Liver (tissue), 9 donors: ENCODE data around the gene KIFC1. TPM values are rescaled to one million over a fixed set of nuclear protein-coding genes. Genes with fewer than 3 reads are reported as not detected.
A peak's percentile ranks its signal among the peaks of the same experiment; 100 is the strongest.
"Not testable (repeated sequence)": the region's sequence is repeated elsewhere in the genome, so short reads cannot be mapped to it uniquely, and the experiment has no call there.

Experiments used
- DNase-seq: peaks from one replicate; pipeline ENCODE4 v3.0.0-alpha.2; 2017; ENCODE audit warnings: low spot score
- H3K27ac ChIP-seq, 2 donors: one replicate each; pipeline ENCODE4 v1.7.0; 2013; ENCODE audit warnings: inconsistent platforms in 2 of 2, low read length in 2 of 2, control low read depth in 1 of 2, low read depth in 1 of 2, mild to moderate bottlenecking in 1 of 2
- H3K27me3 ChIP-seq, 4 donors: one replicate each; pipeline versions ENCODE4 v1.6.1 to v1.7.0; 2013; ENCODE audit warnings: low read length in 3 of 4, inconsistent platforms in 1 of 4, mild to moderate bottlenecking in 1 of 4, moderate library complexity in 1 of 4; ENCODE audit not compliant: control insufficient read depth in 4 of 4, insufficient read depth in 4 of 4
- H3K36me3 ChIP-seq, 4 donors: one replicate each; pipeline versions ENCODE4 v1.6.1 to v1.7.0; 2013; ENCODE audit warnings: low read length in 3 of 4, mild to moderate bottlenecking in 3 of 4, low read depth in 1 of 4, moderate library complexity in 1 of 4; ENCODE audit not compliant: control insufficient read depth in 4 of 4, insufficient read depth in 3 of 4
- H3K4me1 ChIP-seq, 4 donors: one replicate each; pipeline versions ENCODE4 v1.6.1 to v1.7.0; 2013; ENCODE audit warnings: low read length in 3 of 4, mild to moderate bottlenecking in 3 of 4, moderate library complexity in 1 of 4; ENCODE audit not compliant: control insufficient read depth in 4 of 4, insufficient read depth in 4 of 4
- H3K4me3 ChIP-seq, 3 donors: one replicate each; pipeline versions ENCODE4 v1.6.1 to v1.7.0; 2013; ENCODE audit warnings: low read length in 3 of 3, control low read depth in 1 of 3, low read depth in 1 of 3, mild to moderate bottlenecking in 1 of 3
- H3K9ac ChIP-seq, 2 donors: one replicate each; pipeline ENCODE4 v1.7.0; 2013; ENCODE audit warnings: low read length in 2 of 2, mild to moderate bottlenecking in 2 of 2, moderate library complexity in 2 of 2, control low read depth in 1 of 2, low read depth in 1 of 2
- H3K9me3 ChIP-seq, 4 donors: one replicate each; pipeline versions ENCODE4 v1.6.1 to v1.7.0; 2013; ENCODE audit warnings: low read length in 3 of 4; ENCODE audit not compliant: control insufficient read depth in 4 of 4
- ATF3 ChIP-seq: IDR thresholded peaks from 2 replicates; pipeline ENCODE4 v1.6.1; 2016; ENCODE audit warnings: antibody characterized with exemption
- CTCF ChIP-seq: fragments of 150-350 bp; IDR thresholded peaks from 2 replicates; pipeline ENCODE4 v1.5.1; 2017; ENCODE audit warnings: improper control_type of control experiment, low read depth, low read length; ENCODE audit not compliant: missing input control
- EGR1 ChIP-seq, 2 donors: IDR thresholded peaks; 2 replicates each; pipeline ENCODE4 v1.6.1; 2016 to 2018; ENCODE audit warnings: antibody characterized with exemption in 2 of 2, low read depth in 2 of 2
- FOXA1 ChIP-seq: IDR thresholded peaks from 2 replicates; pipeline ENCODE4 v1.6.1; 2016; ENCODE audit warnings: antibody characterized with exemption
- FOXA2 ChIP-seq: IDR thresholded peaks from 2 replicates; pipeline ENCODE4 v1.6.1; 2016; ENCODE audit warnings: antibody characterized with exemption
- GABPA ChIP-seq, 2 donors: IDR thresholded peaks in 1 of 2; conservative IDR thresholded peaks in 1 of 2; 2 replicates each; pipeline ENCODE4 v1.6.1; 2016; ENCODE audit warnings: antibody characterized with exemption in 2 of 2, mild to moderate bottlenecking in 1 of 2, moderate library complexity in 1 of 2
- HNF4A ChIP-seq, 2 donors: conservative IDR thresholded peaks; 2 replicates each; pipeline ENCODE4 v1.6.1; 2016; ENCODE audit warnings: antibody characterized with exemption in 2 of 2, mild to moderate bottlenecking in 2 of 2
- HNF4G ChIP-seq: IDR thresholded peaks from 2 replicates; pipeline ENCODE4 v1.6.1; 2016; ENCODE audit warnings: antibody characterized with exemption
- JUND ChIP-seq, 2 donors: IDR thresholded peaks; 2 replicates each; pipeline ENCODE4 v1.6.1; 2016; ENCODE audit warnings: antibody characterized with exemption in 2 of 2
- MAX ChIP-seq: IDR thresholded peaks from 2 replicates; pipeline ENCODE4 v1.6.1; 2016; ENCODE audit warnings: antibody characterized with exemption
- NR2F2 ChIP-seq: IDR thresholded peaks from 2 replicates; pipeline ENCODE4 v1.6.1; 2016; ENCODE audit warnings: antibody characterized with exemption
- RAD21 ChIP-seq, 2 donors: IDR thresholded peaks; 2 replicates each; pipeline ENCODE4 v1.6.1; 2016; ENCODE audit warnings: antibody characterized with exemption in 2 of 2, mild to moderate bottlenecking in 2 of 2
- REST ChIP-seq: IDR thresholded peaks from 2 replicates; pipeline ENCODE4 v1.6.1; 2016; ENCODE audit warnings: antibody characterized with exemption, mild to moderate bottlenecking
- RXRA ChIP-seq, 2 donors: IDR thresholded peaks; 2 replicates each; pipeline ENCODE4 v1.6.1; 2017 to 2018; ENCODE audit warnings: antibody characterized with exemption in 2 of 2, mild to moderate bottlenecking in 1 of 2
- SP1 ChIP-seq: IDR thresholded peaks from 2 replicates; pipeline ENCODE4 v1.6.1; 2018; ENCODE audit warnings: antibody characterized with exemption, mild to moderate bottlenecking
- TAF1 ChIP-seq: conservative IDR thresholded peaks from 2 replicates; pipeline ENCODE4 v1.6.1; 2016; ENCODE audit warnings: antibody characterized with exemption, mild to moderate bottlenecking
- YY1 ChIP-seq: IDR thresholded peaks from 2 replicates; pipeline ENCODE4 v1.6.1; 2016; ENCODE audit warnings: antibody characterized with exemption, mild to moderate bottlenecking
- ZBTB33 ChIP-seq: IDR thresholded peaks from 2 replicates; pipeline ENCODE4 v1.6.1; 2016; ENCODE audit warnings: antibody characterized with exemption
- WGBS: extraction: QIAGEN DNeasy Blood & Tissue Kit; methylation state at CpG from one replicate; pipeline ENCODE4 v1.1.7; 2013; 5-methylcytosine and 5-hydroxymethylcytosine counted together
- polyA plus RNA-seq, 2 donors: library from polyadenylated mRNA; stranded (reverse) in 1 of 2; unstranded in 1 of 2; fragments of 200-250 nt in 1 of 2; fragments of >200 nt in 1 of 2; fragmentation: Nextera tagmentation in 1 of 2; extraction: Ambion mirVana in 1 of 2; gene quantifications; one replicate each; pipeline versions ENCODE4 v1.2.1 to v1.2.3, GENCODE V29; 2013 to 2015
- total RNA-seq, 2 donors: library from RNA; depleted of rRNA; stranded (reverse); fragments of >200 nt; gene quantifications; one replicate each; pipeline ENCODE4 v1.2.3, GENCODE V29; 2014
- donor health status: healthy.
- donor health status: healthy.
- donor health status: healthy.
- donor health status: healthy.
- donor health status: healthy.

KIFC1 gene
- total RNA-seq (10 to 100 TPM in 1 of 2 donors, under 1 TPM in 1; 0.08 to 30.0 TPM), polyA plus RNA-seq (1 to 10 TPM in 1 of 2 donors, under 1 TPM in 1; 0.29 to 2.2 TPM)

GRCh38 chr6:33391278-33391921 is at the start of gene KIFC1:
TSS of gene KIFC1 (plus strand) at chr6:33391823. CDS start at chr6:33391986, 163 bp downstream.
- Histone ChIP-seq H3K27me3 (no peaks in the 10 kb centered on the region), H3K9ac (peak within 1 kb of the TSS in 1 of 2 donors; percentile 46), H3K9me3 (no peaks in the 10 kb centered on the region), H3K4me1 (peaks cover 0 to 10% (median 8%) of the 10 kb centered on the region in 4 donors), H3K27ac (peak within 1 kb of the TSS; percentile 78 to 81), H3K4me3 (peak within 1 kb of the TSS; percentile 43 to 58 (median 56)), H3K36me3 (no peaks in the 10 kb centered on the region)
- peak; percentile 62 to 71 for TF ChIP-seq RXRA (IDR thresholded peaks at IDR 0.05)
- TF ChIP-seq GABPA (IDR thresholded peaks at IDR 0.05 in 1 of 2, conservative IDR thresholded peaks at IDR 0.05 in 1 of 2) = peak; percentile 97 to 99
- TF ChIP-seq HNF4A (conservative IDR thresholded peaks at IDR 0.05) = peak in 1 of 2 donors; percentile 39
- peak; percentile 94 for TF ChIP-seq SP1
- TF ChIP-seq NR2F2 = peak; percentile 16
- TF ChIP-seq YY1 = peak; percentile 91
- peak; percentile 70 for TF ChIP-seq ZBTB33
- peak; percentile 87 to 94 for TF ChIP-seq RAD21 (IDR thresholded peaks at IDR 0.05)
- TF ChIP-seq FOXA1 = peak; percentile 71
- TF ChIP-seq ATF3 = peak; percentile 28
- peak; percentile 95 for TF ChIP-seq MAX
- no peak for TF ChIP-seq HNF4G
- no peak for TF ChIP-seq FOXA2
- peak; percentile 81 to 87 for TF ChIP-seq EGR1 (IDR thresholded peaks at IDR 0.05; ENCODE audit: low read depth in 2 of 2)
- TF ChIP-seq JUND (IDR thresholded peaks at IDR 0.05) = peak; percentile 46 to 68
- TF ChIP-seq CTCF = peak; percentile 98
- TF ChIP-seq REST = peak; percentile 78
- no peak for TF ChIP-seq TAF1
- DNase-seq = peak; percentile 99
- under 1% methylated on average over 67 of the region's 67 CpGs for WGBS

- not testable (repeated sequence) for H3K9me3 ChIP-seq, H3K9ac ChIP-seq, H3K4me1 ChIP-seq, H3K4me3 ChIP-seq, DNase-seq, H3K27me3 ChIP-seq, H3K36me3 ChIP-seq
- 87% methylated on average over 7 of the region's 7 CpGs for WGBS
- peak overlapping the region in 1 of 2 donors; percentile 31 for H3K27ac ChIP-seq
Measured at GRCh38 chr6:33343606-33343952, 48.0 kb upstream of the KIFC1 start.
